ENCODE data around the gene FSTL4. TPM values are rescaled to one million over a fixed set of nuclear protein-coding genes. Genes with fewer than 3 reads are reported as not detected.

FSTL4 gene
- total RNA-seq, 4 donors from 2014 or later: 0.33 to 0.78 (median 0.34) TPM; not detected in 1

- no peaks in the 10 kb centered on the region for H3K4me1 ChIP-seq
- no peak overlapping the region for H3K27ac ChIP-seq (replicated peaks in 1 of 4)
- WGBS: 87% methylated on average over 5 of the region's 6 CpGs
- H3K9me3 ChIP-seq: no peaks in the 10 kb centered on the region
- no peak for DNase-seq (ENCODE audit: extremely low spot score)
- no peak overlapping the region for H3K4me3 ChIP-seq
- no peak for TF ChIP-seq CTCF (IDR thresholded peaks at IDR 0.05)
- TF ChIP-seq EP300 (IDR thresholded peaks at IDR 0.05): no peak
- TF ChIP-seq POLR2A (IDR thresholded peaks at IDR 0.05; ENCODE audit: low read depth): no peak
- no peak for TF ChIP-seq POLR2AphosphoS5 (IDR thresholded peaks at IDR 0.05)
- H3K27me3 ChIP-seq: no peaks in the 10 kb centered on the region
- intact Hi-C loops (cut with DNase I): no loop called here
- no peaks in the 10 kb centered on the region for H3K36me3 ChIP-seq
These were observed 357.5 kb downstream of the FSTL4 start for GRCh38 chr5:133254803-133255202.

GRCh38 chr5:133253671-133254070 lies 358.7 kb downstream of the FSTL4 start:
- no peak for DNase-seq (ENCODE audit: extremely low spot score)
- Histone ChIP-seq H3K9me3 (no peaks in the 10 kb centered on the region), H3K27me3 (no peaks in the 10 kb centered on the region), H3K27ac (replicated peaks in 1 of 4) (no peak overlapping the region), H3K4me1 (no peaks in the 10 kb centered on the region), H3K36me3 (no peaks in the 10 kb centered on the region), H3K4me3 (no peak overlapping the region)
- intact Hi-C loops (cut with DNase I): no loop called here
- WGBS: 85% methylated on average over 1 of the region's 1 CpG
- TF ChIP-seq POLR2AphosphoS5 (IDR thresholded peaks at IDR 0.05): no peak
- TF ChIP-seq CTCF (IDR thresholded peaks at IDR 0.05): no peak
- no peak for TF ChIP-seq EP300 (IDR thresholded peaks at IDR 0.05)
- TF ChIP-seq POLR2A (IDR thresholded peaks at IDR 0.05; ENCODE audit: low read depth): no peak

GRCh38 chr5:133253070-133253469 lies 359.3 kb downstream of the FSTL4 start:
- no peaks in the 10 kb centered on the region for H3K4me1 ChIP-seq
- TF ChIP-seq POLR2AphosphoS5 (IDR thresholded peaks at IDR 0.05) (no peak), EP300 (IDR thresholded peaks at IDR 0.05) (no peak), CTCF (IDR thresholded peaks at IDR 0.05) (no peak), POLR2A (IDR thresholded peaks at IDR 0.05; ENCODE audit: low read depth) (no peak)
- H3K9me3 ChIP-seq: no peaks in the 10 kb centered on the region
- 88% methylated on average over 6 of the region's 6 CpGs for WGBS
- H3K27ac ChIP-seq (replicated peaks in 1 of 4): no peak overlapping the region
- no peak overlapping the region for H3K4me3 ChIP-seq
- DNase-seq (ENCODE audit: extremely low spot score): no peak
- intact Hi-C loops (cut with DNase I): no loop called here
- no peaks in the 10 kb centered on the region for H3K36me3 ChIP-seq
- no peaks in the 10 kb centered on the region for H3K27me3 ChIP-seq

- no peaks in the 10 kb centered on the region for H3K9me3 ChIP-seq
- no peak overlapping the region for H3K4me3 ChIP-seq
- no peaks in the 10 kb centered on the region for H3K36me3 ChIP-seq
- intact Hi-C loops (cut with DNase I): no loop called here
- WGBS: 60% methylated on average over 6 of the region's 6 CpGs
- no peak overlapping the region for H3K27ac ChIP-seq (replicated peaks in 1 of 4)
- no peak for DNase-seq (ENCODE audit: extremely low spot score)
- H3K4me1 ChIP-seq: no peaks in the 10 kb centered on the region
- H3K27me3 ChIP-seq: no peaks in the 10 kb centered on the region
- TF ChIP-seq CTCF (IDR thresholded peaks at IDR 0.05) (no peak), POLR2A (IDR thresholded peaks at IDR 0.05; ENCODE audit: low read depth) (no peak), EP300 (IDR thresholded peaks at IDR 0.05) (no peak), POLR2AphosphoS5 (IDR thresholded peaks at IDR 0.05) (no peak)
These were observed 360.2 kb downstream of the FSTL4 start for GRCh38 chr5:133252133-133252480.
